ENCODE results near the gene EIF4EBP2. TPM values are rescaled to one million over a fixed set of nuclear protein-coding genes. Genes with fewer than 3 reads are reported as not detected.

The EIF4EBP2 gene
- total RNA-seq, 1 donor from 2014 or later = 61.1 TPM

DNA sequence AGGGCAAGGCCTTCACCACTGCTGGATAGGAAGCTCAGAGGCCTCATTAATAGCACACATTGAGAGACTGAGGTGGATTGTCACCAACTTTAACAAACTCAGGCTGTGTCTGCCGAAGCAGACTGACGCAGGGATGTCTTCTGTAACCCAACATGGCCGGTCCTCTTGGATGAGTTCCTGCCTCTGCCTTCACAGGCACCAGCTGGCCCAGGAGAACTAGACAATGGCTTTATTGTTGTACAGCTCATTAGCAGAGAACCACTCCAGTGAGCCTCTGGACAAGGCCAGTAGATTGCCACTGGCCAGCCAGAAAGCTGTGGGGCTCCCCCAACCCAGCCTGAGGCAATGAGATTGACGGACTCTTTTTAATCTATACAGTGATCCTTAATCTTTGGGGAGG is 28.2 kb downstream of the EIF4EBP2 start:
- DNase-seq (ENCODE audit: low read depth) = no peak

DNA sequence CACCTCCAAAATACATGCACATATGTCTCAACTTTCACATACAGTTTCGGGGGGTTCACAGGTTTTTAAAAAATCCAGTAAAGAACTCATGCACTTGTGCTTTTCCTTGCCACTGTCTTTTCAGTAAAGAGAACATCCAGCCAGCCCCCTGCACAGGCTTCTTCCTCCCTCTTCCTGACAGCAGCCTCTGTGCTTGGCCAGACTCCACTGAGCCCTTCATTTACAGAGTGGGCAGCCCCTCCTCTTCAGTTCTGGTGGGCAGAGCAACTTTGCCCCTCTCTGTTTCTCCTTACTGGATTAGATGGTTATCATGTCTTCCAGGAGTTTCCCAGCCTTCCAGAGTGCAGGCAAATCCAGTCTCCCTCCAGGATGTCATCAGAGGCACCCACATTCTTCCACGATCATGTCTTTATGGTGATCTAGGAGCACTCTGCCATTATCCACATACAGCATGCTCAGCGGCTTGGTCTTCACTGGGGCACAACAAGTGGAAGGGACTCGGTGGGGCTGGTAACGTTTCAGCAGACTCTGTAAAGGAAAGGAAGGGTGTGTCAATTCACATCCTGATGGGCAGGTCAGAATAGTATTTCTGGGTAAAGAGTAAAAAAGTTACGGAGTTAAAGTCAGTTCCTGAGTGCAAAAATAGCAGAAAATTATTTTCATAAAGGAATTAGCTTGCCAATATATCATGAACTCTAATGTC is 28.8 kb downstream of the EIF4EBP2 start:
- DNase-seq (ENCODE audit: low read depth) = no peak

DNA sequence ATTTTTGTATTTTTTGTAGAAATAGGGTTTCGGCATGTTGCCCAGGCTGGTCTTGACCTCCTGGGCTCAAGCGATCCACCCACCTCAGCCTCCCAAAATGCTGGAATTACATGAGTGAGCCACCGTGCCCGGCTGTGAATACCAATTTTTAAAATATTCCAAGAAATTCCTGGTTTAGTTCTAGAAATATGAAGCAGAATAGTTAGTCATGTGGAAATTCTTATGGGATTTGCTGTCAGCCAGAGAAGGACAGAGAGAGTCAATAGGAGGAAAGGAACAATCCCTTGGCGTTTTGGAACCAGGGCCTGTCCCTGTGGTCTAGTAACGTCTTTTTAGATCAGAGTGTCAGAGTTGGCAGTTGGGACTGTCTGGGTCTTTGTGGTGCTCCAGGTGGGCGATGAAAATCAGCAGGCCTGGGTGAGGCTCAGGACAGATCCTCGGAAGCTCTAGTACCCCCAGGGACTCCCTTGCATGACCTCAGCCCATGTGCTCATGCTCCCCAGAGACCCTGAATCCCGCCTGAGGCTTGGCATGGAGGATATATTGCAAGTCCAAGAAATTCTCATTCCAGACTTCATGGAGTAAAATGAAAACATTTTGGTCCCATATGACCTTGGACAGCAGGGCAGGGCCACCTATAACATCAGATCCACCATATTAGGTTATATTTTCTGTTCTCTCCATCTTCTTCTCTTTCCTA is 29.8 kb downstream of the EIF4EBP2 start:
- DNase-seq (ENCODE audit: low read depth) = no peak

DNA sequence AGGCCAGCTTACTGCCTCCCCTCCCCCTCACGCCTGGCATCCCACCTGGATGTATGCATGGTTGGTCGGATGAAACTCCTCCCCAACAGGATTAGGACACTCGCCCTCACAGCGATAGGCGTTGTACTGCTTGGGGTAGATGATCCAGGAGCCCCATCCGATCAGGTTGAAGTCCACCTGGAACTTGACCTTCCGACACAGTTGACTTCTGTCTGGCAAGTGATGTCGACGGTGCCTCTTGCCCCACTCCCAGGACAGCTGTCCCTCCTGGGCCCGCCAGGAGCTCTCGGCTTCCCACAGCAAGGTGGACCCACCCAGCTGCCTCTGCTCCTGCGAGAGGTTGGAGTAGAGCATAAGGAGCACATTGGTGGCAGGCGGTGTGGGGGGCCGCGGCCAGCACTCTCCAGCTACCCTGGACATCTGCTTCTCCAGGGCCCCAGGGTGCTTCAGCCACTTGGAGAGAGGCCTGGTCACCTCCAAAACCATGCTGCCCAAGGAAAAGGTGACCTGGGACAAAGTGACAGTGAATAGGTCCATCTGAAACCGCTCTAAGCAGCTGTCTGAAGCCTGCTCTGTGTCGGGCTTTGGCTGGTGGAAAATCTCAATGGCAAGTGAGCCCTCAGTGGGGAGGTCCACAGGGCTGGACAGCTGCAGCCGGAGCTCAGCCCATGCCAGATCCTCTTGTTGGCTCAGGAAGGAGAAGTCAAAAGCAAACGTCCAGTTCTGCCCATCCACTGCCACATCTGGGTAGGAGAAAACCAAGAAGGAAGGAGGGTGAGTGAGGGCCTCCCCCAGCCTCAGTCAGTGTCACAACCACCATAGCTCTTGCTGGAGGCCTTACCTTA is 31.5 kb downstream of the EIF4EBP2 start:
- DNase-seq (ENCODE audit: low read depth) = no peak

DNA sequence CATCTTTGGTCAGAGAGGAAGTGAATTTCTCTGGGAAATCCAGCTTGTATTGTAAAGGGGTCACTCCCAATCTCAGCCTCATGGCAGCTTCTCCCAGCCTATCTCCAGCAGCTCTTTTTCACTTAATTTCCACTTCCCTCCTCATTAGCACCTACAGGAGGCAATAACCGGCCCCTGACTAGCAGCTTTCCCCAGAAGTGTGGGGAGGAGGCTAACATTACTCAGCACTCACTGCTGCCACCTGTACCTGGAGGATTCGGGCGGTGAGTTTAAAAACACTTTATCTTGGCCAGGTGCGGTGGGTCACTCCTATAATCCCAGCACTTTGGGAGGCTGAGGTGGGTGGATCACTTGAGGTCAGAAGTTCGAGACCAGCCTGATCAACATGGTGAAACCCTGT is 33.8 kb downstream of the EIF4EBP2 start:
- no peak for DNase-seq (ENCODE audit: low read depth)

DNA sequence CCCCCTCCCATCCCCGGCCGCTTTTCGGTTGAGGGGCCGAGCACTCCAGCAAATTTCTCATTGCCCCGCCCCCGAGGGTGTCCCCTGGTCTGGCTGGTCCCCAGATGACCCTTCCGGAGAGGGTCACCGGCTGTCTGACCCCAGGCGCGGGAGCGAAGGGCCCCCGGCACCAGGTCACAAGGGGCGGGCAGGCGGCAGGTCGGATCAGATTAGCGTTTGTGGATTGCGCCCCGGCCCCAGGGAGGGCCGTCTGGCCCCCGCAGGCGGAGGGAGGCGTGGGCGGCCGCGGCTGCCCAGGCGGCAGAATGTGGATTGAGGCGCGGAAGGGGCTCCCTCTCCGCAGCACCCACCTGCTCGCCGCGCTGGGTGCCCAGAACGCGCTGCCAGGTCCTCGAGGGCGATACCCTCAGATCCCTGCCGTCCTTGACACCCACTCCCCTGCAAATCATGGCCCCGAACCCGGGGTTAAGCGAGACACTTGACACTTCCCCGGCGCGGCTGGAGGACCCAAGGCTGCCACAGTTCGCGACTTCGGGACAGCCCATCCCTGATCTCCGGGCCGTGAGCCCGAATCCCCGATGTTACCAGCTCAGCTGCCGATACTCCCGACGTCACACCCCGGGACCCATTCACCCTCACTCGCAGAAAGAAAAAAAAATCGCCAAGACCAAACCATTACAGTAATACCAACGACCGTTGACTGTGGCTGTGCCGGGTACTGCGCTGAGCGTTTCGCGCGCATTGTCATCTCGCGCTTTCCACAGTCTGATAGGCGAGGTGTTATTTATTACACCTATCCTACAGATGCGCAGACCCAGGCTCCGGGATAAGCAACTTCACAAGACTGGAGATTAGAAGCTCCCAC is 36.6 kb downstream of the EIF4EBP2 start:
- no peak for DNase-seq (ENCODE audit: low read depth)

DNA sequence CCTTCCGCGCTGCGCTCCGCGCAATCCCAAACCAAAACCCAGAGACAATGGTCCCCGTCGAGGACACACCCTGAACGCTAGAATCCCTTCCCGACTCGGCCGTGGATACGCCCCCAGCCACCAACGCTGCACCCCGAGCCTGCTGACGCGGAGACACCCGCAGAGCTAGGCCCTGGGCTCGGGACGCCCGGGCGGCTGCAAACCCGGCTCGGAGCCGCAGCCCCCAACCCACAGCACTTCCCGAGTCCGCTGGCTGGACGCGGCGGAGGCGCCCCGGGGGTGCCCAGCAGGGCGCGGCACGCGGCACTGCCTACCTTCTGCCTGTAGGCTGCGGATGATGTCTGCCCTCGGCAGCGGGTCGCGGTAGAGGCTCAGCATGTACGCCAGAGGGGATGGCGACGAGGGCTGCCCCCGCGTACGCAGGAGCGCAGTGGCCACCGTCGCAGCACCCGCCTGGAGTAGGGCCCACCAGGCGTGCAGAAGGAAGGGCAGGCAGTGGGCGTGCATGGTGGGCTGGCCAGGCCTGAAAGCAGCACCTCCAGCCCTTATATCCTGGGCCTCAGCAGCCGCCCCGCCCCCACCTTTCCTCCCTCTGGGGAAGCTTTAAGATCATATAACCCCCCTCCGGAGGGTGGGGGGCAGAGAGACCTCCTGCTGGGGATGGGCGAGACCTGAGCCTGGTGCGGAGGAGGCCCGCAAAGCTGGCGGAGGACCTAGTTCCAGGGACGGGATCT is 37.4 kb downstream of the EIF4EBP2 start, which contains the start of gene NODAL:
Gene NODAL (minus strand): TSS at position 521 of the 734 bp plus-strand sequence. CDS start 14 bp downstream, at position 507.
- DNase-seq (ENCODE audit: low read depth) = no peak

DNA sequence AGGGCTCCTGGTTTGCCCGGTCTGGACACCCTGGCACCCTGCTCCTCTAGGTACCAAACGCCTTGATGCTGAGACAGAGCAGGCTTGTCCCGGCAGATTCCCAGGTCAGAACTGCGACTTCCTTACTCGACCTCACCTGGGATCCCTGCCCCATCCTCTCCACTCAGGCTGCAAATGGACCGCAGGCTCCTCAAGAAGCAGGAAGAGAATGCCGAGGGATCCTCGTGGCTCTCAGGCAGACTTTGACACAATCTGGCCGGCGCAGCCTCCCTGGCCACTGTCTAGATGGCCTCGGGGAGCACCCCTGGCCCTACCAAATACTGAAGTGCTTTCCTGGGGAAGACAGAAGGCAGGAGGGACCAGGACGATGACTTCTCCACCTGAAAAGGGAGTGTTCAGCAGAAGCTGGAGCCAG is 38.0 kb downstream of the EIF4EBP2 start:
- no peak for DNase-seq (ENCODE audit: low read depth)

DNA sequence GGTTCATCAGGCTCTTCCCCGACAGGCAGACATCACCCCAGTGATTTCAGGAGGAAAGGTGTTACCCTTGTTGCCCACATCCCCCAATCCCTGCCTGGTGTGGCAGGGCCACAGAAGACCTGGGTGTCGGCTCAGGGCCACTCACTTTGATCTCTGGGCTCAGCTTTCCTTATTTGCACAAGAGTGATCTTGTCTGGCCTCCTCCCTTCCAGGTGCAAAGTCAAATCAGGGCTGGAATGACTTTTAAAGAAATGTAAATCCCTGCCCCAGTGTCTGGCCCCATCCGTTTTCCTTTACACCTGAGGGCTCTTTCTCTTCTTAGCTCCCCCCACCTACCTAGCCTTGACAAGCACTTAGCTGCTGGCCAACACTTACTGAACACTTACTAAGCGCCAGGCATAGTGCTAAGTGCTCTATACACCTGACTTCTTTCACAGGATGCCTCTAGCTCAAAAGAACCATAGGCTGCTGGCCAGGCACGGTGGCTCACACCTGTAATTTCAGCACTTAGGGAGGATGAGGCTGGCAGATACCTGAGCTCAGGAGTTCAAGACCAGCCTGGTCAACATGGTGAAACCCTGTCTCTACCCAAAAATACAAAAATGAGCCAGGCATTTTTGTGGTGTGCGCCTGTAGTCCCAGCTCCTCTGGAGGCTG is 38.5 kb downstream of the EIF4EBP2 start:
- DNase-seq (ENCODE audit: low read depth) = no peak

DNA sequence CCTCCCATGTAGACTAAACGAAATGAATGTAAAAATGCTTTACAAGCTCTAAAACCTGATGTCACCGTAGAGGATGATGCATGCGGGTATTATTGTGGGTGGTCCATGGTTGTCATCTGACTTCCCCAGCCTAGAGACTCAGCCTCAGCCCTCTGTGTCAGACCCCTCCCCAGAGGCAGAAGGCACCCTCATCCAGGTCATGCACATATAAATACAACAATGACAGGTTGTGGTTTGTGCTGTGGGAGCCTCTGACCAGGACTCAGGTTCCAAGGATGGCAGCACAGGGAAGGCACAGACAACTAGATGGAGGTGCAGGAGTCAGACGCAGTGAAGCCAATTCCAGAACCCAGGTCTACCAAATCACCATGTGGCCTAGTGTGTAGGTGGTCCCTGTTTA is 40.8 kb downstream of the EIF4EBP2 start:
- no peak for DNase-seq (ENCODE audit: low read depth)

DNA sequence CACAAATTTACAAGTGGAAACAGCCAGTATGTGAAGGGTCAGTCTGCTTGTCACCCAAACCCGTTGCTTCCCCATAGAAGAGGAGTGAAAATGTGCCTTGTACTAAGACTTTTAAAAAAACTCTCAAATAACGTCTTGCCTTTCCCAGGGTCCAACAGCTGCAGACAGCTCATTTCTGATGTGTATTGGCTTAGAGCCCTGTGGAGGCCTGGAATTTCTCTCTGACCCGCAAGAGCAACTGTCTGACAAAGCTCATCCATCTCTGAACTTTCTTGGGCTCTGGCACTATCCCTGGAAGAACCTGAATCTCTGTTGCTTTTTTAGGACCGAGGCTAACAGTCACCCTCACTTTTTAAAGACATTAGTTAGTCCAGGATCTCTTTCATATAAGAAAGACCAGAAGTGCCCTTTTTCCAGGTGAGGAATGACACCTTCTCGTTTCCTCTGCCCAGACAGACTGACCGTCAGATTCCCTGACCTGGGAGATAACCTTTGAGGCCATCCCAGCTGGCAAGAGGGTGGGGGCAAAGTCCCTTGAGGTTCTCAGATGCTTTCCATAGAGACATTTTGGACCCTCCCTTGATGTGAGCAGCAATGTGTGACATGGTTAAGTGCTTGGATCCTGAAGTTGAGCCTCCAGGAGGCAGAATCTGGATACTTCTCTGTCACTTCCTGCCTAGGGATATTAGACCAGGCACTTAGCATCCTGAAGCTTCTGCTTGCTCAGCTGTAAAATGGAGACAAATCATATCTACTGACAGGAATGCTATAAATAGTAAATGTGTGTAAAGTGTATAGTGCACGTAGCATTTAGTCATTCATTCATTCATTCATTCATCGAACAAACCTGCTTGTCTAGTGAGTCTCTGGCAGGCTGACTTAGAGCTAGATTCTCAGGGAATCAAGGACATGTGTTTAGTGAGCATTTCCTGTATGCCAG is 42.0 kb downstream of the EIF4EBP2 start:
- DNase-seq (ENCODE audit: low read depth) = no peak

DNA sequence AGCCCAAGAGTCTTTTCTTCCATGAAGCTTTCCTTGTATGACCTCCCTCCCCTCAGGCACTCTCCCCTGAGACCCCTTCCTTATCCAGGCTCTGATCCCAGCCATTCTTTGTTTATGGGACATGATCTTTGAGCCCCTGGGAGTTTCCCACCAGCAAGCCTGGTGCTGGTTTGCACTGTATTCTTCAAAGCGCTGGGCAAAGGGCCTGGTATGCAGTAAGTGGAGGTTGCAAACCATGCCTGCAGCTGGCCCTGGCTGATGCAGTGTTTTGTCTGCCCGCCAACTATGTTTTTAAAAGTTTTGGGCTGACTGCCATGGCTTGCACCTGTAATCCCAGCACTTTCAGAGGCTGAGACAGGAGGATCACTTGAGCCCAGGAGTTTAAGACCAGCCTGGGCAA is 44.3 kb downstream of the EIF4EBP2 start:
- DNase-seq (ENCODE audit: low read depth) = no peak

DNA sequence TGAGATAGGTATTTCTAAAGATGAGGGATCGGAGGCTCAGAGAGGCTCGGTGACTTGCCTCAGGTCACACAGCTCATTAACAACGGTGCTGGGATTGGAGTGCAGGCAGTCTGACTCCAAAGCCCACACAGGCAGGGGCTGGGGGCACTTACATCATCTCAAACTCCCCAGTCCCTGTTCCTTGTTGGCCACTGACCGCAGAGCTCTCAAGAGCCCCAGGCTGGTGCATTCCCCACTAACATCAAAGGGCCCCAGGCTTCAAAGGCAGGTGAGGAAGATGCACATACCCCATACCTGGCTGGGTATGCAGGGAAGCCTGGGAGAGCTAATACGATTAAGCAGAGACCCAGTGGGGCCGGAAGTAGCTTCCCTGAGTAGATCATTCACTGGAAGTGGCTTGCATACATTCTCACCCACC is 51.3 kb downstream of the EIF4EBP2 start:
- DNase-seq (ENCODE audit: low read depth) = no peak

DNA sequence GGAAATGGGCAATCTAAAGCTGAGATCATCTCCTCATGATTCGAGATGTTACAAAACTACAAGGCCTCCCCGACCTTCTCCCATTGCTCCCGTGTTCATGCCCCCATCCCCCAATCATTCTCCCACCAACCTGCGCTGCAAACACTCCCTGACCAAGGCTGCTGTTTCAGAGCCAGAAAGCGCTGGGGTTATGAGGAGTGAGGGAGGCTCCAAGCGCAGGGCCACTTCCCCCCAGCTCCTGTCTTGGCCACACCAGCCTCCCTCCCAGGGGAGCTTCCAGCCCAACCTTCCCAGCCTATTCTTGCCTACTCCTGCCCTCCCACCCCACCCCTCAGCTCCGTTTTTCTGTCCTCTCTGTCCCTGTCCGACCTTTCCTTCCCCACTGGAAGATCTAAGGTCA is 52.2 kb downstream of the EIF4EBP2 start:
- DNase-seq (ENCODE audit: low read depth) = no peak

DNA sequence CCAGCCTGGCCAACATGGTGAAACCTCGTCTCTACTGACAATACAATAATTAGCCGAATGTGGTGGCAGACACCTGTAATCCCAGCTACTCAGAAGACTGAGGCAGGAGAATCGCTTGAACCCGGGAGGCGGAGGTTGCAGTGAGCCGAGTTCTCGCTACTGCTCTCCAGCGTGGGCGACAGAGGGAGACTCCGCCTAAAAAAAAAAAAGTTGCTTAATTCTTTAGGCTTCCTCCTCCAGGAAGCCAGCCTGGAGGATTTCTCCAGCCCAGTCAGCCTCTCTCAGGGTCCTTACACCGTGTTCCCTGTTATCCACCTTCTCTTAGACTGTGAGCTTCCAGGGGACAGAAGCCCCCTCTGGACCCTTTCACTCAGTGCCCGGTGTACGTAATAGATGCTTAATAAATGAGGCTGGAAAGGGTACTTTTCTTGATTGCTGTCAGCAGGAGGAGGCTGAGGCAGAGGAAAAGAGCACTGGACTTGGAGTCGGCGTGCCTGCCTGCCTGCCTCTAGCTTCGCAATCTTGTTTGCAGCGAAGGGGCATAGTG is 53.9 kb downstream of the EIF4EBP2 start:
- DNase-seq (ENCODE audit: low read depth) = no peak

DNA sequence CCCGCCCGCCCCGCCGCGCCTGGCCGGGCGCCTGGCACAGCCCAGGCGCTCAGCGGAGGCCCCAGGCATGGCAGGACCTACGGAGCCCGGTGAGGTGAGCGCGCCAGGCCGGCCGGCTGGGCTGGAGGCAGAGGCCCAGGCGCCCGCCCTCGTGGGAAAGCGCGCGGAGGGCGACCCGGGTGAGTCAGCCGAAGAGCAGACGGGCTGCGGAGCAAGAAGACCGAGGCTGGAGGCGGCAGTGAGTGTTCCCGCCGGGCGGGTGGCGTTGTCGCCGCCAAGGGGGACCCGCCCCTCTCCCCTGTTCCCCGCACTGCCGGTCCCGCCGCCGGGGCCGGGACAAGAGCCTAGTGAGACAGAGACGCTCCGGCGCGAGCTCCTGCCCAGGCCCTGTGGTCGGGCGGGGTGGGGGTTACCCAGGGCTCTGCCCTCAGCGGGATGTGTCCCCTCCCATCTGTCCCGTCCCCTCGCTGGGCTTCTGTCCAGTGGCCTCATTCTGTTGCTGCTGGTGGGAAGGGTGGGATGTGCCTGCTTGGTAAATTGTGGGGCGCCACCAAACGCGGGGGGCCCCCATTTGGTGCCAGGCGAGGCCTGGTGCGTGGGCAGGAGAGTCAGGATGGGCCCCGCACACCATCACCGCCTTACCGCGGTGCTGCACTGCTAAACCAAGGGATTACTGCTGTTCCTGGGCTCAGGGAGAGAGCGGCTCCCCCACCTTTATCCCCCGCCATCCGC is 54.5 kb downstream of the EIF4EBP2 start:
- peak; percentile 53 for DNase-seq (ENCODE audit: low read depth)

DNA sequence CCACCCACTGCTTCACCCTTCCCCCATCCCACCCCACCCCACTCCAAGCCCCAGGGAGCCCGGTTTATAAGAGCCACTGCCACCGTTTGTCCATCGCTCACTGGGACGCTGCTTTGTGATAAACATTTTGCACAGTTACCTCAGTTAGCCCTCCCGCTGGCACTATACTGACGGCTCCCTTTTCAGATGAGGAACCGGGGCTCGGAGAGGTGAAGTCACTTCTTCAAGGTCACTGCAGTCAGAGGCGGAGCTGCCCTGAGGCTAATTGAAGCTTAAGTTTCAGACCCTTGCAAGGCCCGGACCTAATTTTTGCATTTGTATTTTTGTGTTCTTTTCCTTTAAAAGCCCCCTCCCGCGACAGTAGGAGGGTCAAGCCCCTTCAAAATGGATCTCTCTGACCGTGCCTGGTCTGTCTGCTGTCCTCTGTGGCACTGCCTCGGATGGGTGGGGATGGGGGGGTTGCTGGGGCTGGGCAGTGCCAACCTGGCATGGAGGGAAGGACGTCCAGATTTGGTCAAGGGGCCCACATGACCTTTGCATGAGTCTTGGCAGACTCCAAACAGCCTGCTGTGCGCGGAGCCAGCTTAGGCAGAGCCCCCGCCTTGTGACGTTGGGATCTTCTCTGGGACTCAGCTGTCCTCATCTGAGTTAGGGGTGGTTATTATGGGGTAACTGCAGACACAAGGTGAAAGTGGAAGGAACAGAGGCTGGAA is 55.3 kb downstream of the EIF4EBP2 start:
- DNase-seq (ENCODE audit: low read depth) = no peak

All from renal cortical epithelial cell (primary cell).